Stimulated activated naive CD4-positive, alpha-beta T cell (primary cell): ENCODE data around the gene SMG7.

ENCODE experiments used
- DNase-seq, 6 experiments: peaks; one replicate each; lab custom pipeline; 2025; lab: John Stamatoyannopoulos, UW

The SMG7 gene

GRCh38 chr1:183592733-183593132 lies 120.4 kb downstream of the SMG7 start:
- no peak for DNase-seq

GRCh38 chr1:183593356-183593755 lies 121.1 kb downstream of the SMG7 start:
- DNase-seq, result no peak

- no peak for DNase-seq
These were observed 123.2 kb downstream of the SMG7 start for GRCh38 chr1:183595537-183595936.

GRCh38 chr1:183596500-183596899 lies 124.2 kb downstream of the SMG7 start:
- no peak for DNase-seq

- DNase-seq, result no peak
These were observed 125.5 kb downstream of the SMG7 start for GRCh38 chr1:183597656-183598347.

- no peak for DNase-seq
These were observed 126.1 kb downstream of the SMG7 start for GRCh38 chr1:183598386-183598785.

- DNase-seq, result no peak
These were observed 127.8 kb downstream of the SMG7 start for GRCh38 chr1:183600136-183600535.

- no peak for DNase-seq
These were observed 128.3 kb downstream of the SMG7 start for GRCh38 chr1:183600634-183601033.

GRCh38 chr1:183602510-183602909 lies 130.2 kb downstream of the SMG7 start:
- DNase-seq, result no peak
